Upper lobe of left lung (tissue), 4 donors: ENCODE results near the gene GULP1.

Source experiments
- CTCF ChIP-seq, 6 experiments: fragments of 450-650 bp in 4 of 6; fragments of 200-600 bp in 2 of 6; sonication (generic) in 2 of 6; IDR thresholded peaks; one replicate each; pipeline ENCODE4 v1.5.1; 2016 to 2019; ENCODE audit warnings: antibody characterized with exemption in 6 of 6
- POLR2A ChIP-seq, 4 donors: fragments of 450-650 bp; IDR thresholded peaks; one replicate each; pipeline ENCODE4 v1.5.1; 2016 to 2017; ENCODE audit warnings: antibody characterized with exemption in 4 of 4, mild to moderate bottlenecking in 2 of 4
- POLR2AphosphoS5 ChIP-seq, 2 donors: sonication (generic); formaldehyde crosslinking; IDR thresholded peaks; one replicate each; pipeline ENCODE4 v1.5.1; 2017; ENCODE audit warnings: antibody characterized with exemption in 2 of 2

- TF ChIP-seq POLR2A (IDR thresholded peaks at IDR 0.05) (no peak), CTCF (IDR thresholded peaks at IDR 0.05) (no peak), POLR2AphosphoS5 (IDR thresholded peaks at IDR 0.05) (no peak)
Measured at GRCh38 chr2:188475945-188476344, 184.3 kb downstream of the GULP1 start.
